Trophoblast cell (in vitro differentiated cells and primary cell): ENCODE data around the gene PRDM1.
A peak's percentile ranks its signal among the peaks of the same experiment; 100 is the strongest.

Experiments
- DNase-seq, 2 donors: peaks; one replicate each; pipeline ENCODE4 v3.0.0-alpha.2; 2016
- H2AFZ ChIP-seq: 2 replicates; pipeline ENCODE4 v1.6.1; 2013; ENCODE audit warnings: low read length, moderate library complexity, mild to moderate bottlenecking; ENCODE audit not compliant: insufficient read depth, poor library complexity
- H2AK5ac ChIP-seq: 2 replicates; pipeline ENCODE4 v1.6.1; 2013; ENCODE audit warnings: mild to moderate bottlenecking, low read length
- H2BK120ac ChIP-seq: 2 replicates; pipeline ENCODE4 v1.6.1; 2013; ENCODE audit warnings: low read length, mild to moderate bottlenecking, moderate library complexity; ENCODE audit not compliant: insufficient read depth, poor library complexity
- H2BK12ac ChIP-seq: 2 replicates; pipeline ENCODE4 v1.6.1; 2013; ENCODE audit warnings: mild to moderate bottlenecking, low read length, moderate library complexity
- H2BK5ac ChIP-seq: 2 replicates; pipeline ENCODE4 v1.6.1; 2013; ENCODE audit warnings: low read length, low read depth, moderate library complexity, mild to moderate bottlenecking; ENCODE audit not compliant: poor library complexity
- H3K14ac ChIP-seq: 2 replicates; pipeline ENCODE4 v1.6.1; 2013; ENCODE audit warnings: mild to moderate bottlenecking, low read length
- H3K18ac ChIP-seq: 2 replicates; pipeline ENCODE4 v1.6.1; 2013; ENCODE audit warnings: mild to moderate bottlenecking, low read length
- H3K23ac ChIP-seq: 2 replicates; pipeline ENCODE4 v1.6.1; 2013; ENCODE audit warnings: low read length
- H3K27ac ChIP-seq: 2 replicates; pipeline ENCODE4 v1.5.1; 2013; ENCODE audit warnings: low read depth, mild to moderate bottlenecking, inconsistent platforms, low read length, moderate library complexity
- H3K27me3 ChIP-seq: 2 replicates; pipeline ENCODE4 v1.6.1; 2013; ENCODE audit warnings: inconsistent platforms, mild to moderate bottlenecking, low read length, moderate library complexity; ENCODE audit not compliant: insufficient read depth
- H3K36me3 ChIP-seq, 2 experiments: 1 replicate in 1 of 2; 2 replicates in 1 of 2; pipeline ENCODE4 v1.6.1; 2013; ENCODE audit warnings: low read length in 2 of 2, mild to moderate bottlenecking in 2 of 2, moderate library complexity in 1 of 2; ENCODE audit not compliant: insufficient read depth in 2 of 2, control insufficient read depth in 1 of 2
- H3K4ac ChIP-seq: 2 replicates; pipeline ENCODE4 v1.6.1; 2013; ENCODE audit warnings: low read depth, mild to moderate bottlenecking, low read length, moderate library complexity
- H3K4me1 ChIP-seq, 2 experiments: 1 replicate in 1 of 2; 2 replicates in 1 of 2; pipeline ENCODE4 v1.6.1; 2013; ENCODE audit warnings: low read length in 2 of 2, mild to moderate bottlenecking in 2 of 2, moderate library complexity in 1 of 2; ENCODE audit not compliant: insufficient read depth in 2 of 2, control insufficient read depth in 1 of 2
- H3K4me2 ChIP-seq: 2 replicates; pipeline ENCODE4 v1.6.1; 2013; ENCODE audit warnings: inconsistent platforms, mild to moderate bottlenecking, low read length, moderate library complexity
- H3K4me3 ChIP-seq: 2 replicates; pipeline ENCODE4 v1.5.1; 2013; ENCODE audit warnings: mild to moderate bottlenecking, low read depth, low read length, inconsistent platforms
- H3K79me1 ChIP-seq: one replicate; pipeline ENCODE4 v1.6.1; 2013; ENCODE audit warnings: low read length
- H3K79me2 ChIP-seq: 2 replicates; pipeline ENCODE4 v1.6.1; 2013; ENCODE audit warnings: low read length, mild to moderate bottlenecking; ENCODE audit not compliant: control insufficient read depth, insufficient read depth, poor library complexity
- H3K9ac ChIP-seq: 2 replicates; pipeline ENCODE4 v1.6.1; 2013; ENCODE audit warnings: mild to moderate bottlenecking, low read length
- H3K9me3 ChIP-seq: 2 replicates; pipeline ENCODE4 v1.6.1; 2013; ENCODE audit warnings: low read depth, mild to moderate bottlenecking, control low read depth, inconsistent platforms, low read length; ENCODE audit not compliant: insufficient read depth
- H4K12ac ChIP-seq: 2 replicates; pipeline ENCODE4 v1.6.1; 2013; ENCODE audit warnings: low read depth, mild to moderate bottlenecking, low read length, moderate library complexity
- H4K8ac ChIP-seq: 2 replicates; pipeline ENCODE4 v1.6.1; 2013; ENCODE audit warnings: low read depth, mild to moderate bottlenecking, low read length, moderate library complexity
- H4K91ac ChIP-seq: one replicate; pipeline ENCODE4 v1.6.1; 2013; ENCODE audit warnings: low read depth, mild to moderate bottlenecking, low read length, moderate library complexity
- WGBS: extraction: QIAGEN DNeasy Blood & Tissue Kit; methylation state at CpG from one replicate; pipeline ENCODE4 v1.1.7; 2013; ENCODE audit warnings: missing lambda C conversion rate; ENCODE audit not compliant: insufficient read length, insufficient coverage; ENCODE audit errors: extremely low coverage; 5-methylcytosine and 5-hydroxymethylcytosine counted together

PRDM1 gene

GRCh38 chr6:106138151-106138550 is 52.0 kb downstream of the PRDM1 start:
- no peak overlapping the region for H3K18ac ChIP-seq
- H3K4ac ChIP-seq, result no peak overlapping the region
- no peak for DNase-seq
- H3K14ac ChIP-seq, result no peak overlapping the region
- H4K12ac ChIP-seq, result no peak overlapping the region
- no peaks in the 10 kb centered on the region for H3K9me3 ChIP-seq
- H3K36me3 ChIP-seq, result no peaks in the 10 kb centered on the region
- H2AK5ac ChIP-seq, result no peak overlapping the region
- no peak overlapping the region for H3K23ac ChIP-seq
- no peak overlapping the region for H2AFZ ChIP-seq
- no peak overlapping the region for H3K4me3 ChIP-seq
- no peak overlapping the region for H2BK5ac ChIP-seq
- H3K27ac ChIP-seq, result no peak overlapping the region
- H3K4me2 ChIP-seq, result no peak overlapping the region
- no peak overlapping the region for H4K8ac ChIP-seq
- no peaks in the 10 kb centered on the region for H3K79me2 ChIP-seq
- no peak overlapping the region for H4K91ac ChIP-seq
- no CpG with 5 or more reads among the region's 6 CpGs for WGBS
- peaks cover 13 to 14% of the 10 kb centered on the region in 2 experiments for H3K4me1 ChIP-seq
- no peak overlapping the region for H2BK12ac ChIP-seq
- H2BK120ac ChIP-seq, result no peak overlapping the region
- H3K9ac ChIP-seq, result no peak overlapping the region
- peaks cover 2% of the 10 kb centered on the region for H3K79me1 ChIP-seq
- H3K27me3 ChIP-seq, result no peaks in the 10 kb centered on the region

GRCh38 chr6:106141441-106142237 is 55.5 kb downstream of the PRDM1 start:
- H4K8ac ChIP-seq, result no peak overlapping the region
- H4K91ac ChIP-seq, result no peak overlapping the region
- peaks cover 0 to 2% of the 10 kb centered on the region in 2 experiments for H3K4me1 ChIP-seq
- no peak overlapping the region for H2AK5ac ChIP-seq
- H3K4me3 ChIP-seq, result no peak overlapping the region
- H2BK120ac ChIP-seq, result no peak overlapping the region
- no peak overlapping the region for H3K9ac ChIP-seq
- no peak overlapping the region for H3K18ac ChIP-seq
- no peak overlapping the region for H3K27ac ChIP-seq
- H2BK5ac ChIP-seq, result no peak overlapping the region
- no peak for DNase-seq
- H3K4ac ChIP-seq, result no peak overlapping the region
- no peak overlapping the region for H4K12ac ChIP-seq
- no peaks in the 10 kb centered on the region for H3K9me3 ChIP-seq
- H3K36me3 ChIP-seq, result no peaks in the 10 kb centered on the region
- H3K27me3 ChIP-seq, result no peaks in the 10 kb centered on the region
- no peak overlapping the region for H3K23ac ChIP-seq
- no peak overlapping the region for H3K14ac ChIP-seq
- no peaks in the 10 kb centered on the region for H3K79me2 ChIP-seq
- H3K4me2 ChIP-seq, result no peak overlapping the region
- no peaks in the 10 kb centered on the region for H3K79me1 ChIP-seq
- H2BK12ac ChIP-seq, result no peak overlapping the region
- WGBS, result no CpG with 5 or more reads among the region's 9 CpGs
- no peak overlapping the region for H2AFZ ChIP-seq

GRCh38 chr6:106142876-106143431 is 56.8 kb downstream of the PRDM1 start:
- no CpG with 5 or more reads among the region's 2 CpGs for WGBS
- H3K4me3 ChIP-seq, result no peak overlapping the region

GRCh38 chr6:106143665-106144064 is 57.5 kb downstream of the PRDM1 start:
- Histone ChIP-seq H2BK5ac (no peak overlapping the region), H2AFZ (no peak overlapping the region), H4K8ac (no peak overlapping the region), H3K9ac (no peak overlapping the region), H3K79me1 (no peaks in the 10 kb centered on the region), H2BK120ac (no peak overlapping the region), H3K79me2 (no peaks in the 10 kb centered on the region), H2BK12ac (no peak overlapping the region), H3K4ac (no peak overlapping the region), H3K4me2 (no peak overlapping the region), H4K12ac (no peak overlapping the region), H3K27me3 (no peaks in the 10 kb centered on the region), H3K4me1 (peaks cover 0 to 2% of the 10 kb centered on the region in 2 experiments), H3K18ac (no peak overlapping the region), H3K4me3 (no peak overlapping the region), H3K23ac (no peak overlapping the region), H3K9me3 (no peaks in the 10 kb centered on the region), H3K36me3 (no peaks in the 10 kb centered on the region), H3K27ac (no peak overlapping the region), H3K14ac (no peak overlapping the region), H4K91ac (no peak overlapping the region), H2AK5ac (no peak overlapping the region)
- DNase-seq, result no peak
- no CpG with 5 or more reads among the region's 12 CpGs for WGBS

More at GRCh38 chr6:106142876-106143431, 56.8 kb downstream of the PRDM1 start:
- Histone ChIP-seq H3K4ac (no peak overlapping the region), H3K36me3 (no peaks in the 10 kb centered on the region), H2BK5ac (no peak overlapping the region), H2BK12ac (no peak overlapping the region), H2AK5ac (no peak overlapping the region), H3K14ac (no peak overlapping the region), H3K18ac (no peak overlapping the region), H4K12ac (no peak overlapping the region), H2AFZ (no peak overlapping the region), H3K4me1 (peaks cover 0 to 2% of the 10 kb centered on the region in 2 experiments), H3K9me3 (no peaks in the 10 kb centered on the region), H3K27me3 (no peaks in the 10 kb centered on the region), H3K23ac (no peak overlapping the region), H3K27ac (no peak overlapping the region), H4K8ac (no peak overlapping the region), H2BK120ac (no peak overlapping the region), H4K91ac (no peak overlapping the region), H3K4me2 (no peak overlapping the region), H3K79me1 (no peaks in the 10 kb centered on the region), H3K9ac (no peak overlapping the region), H3K79me2 (no peaks in the 10 kb centered on the region)
- DNase-seq, result peak in 1 of 2 donors; percentile 41
